A549 (cell line): ENCODE results near the gene CAPN13.

ENCODE experiments used
- CHD2 ChIP-seq: fragments of 150-350 bp; IDR thresholded peaks from 2 replicates; pipeline ENCODE4 v1.6.1; 2014; ENCODE audit warnings: low read length; ENCODE audit not compliant: partially characterized antibody
- EP300 ChIP-seq, 2 experiments: fragments of >200 bp; sonication (Bioruptor Twin); formaldehyde crosslinking; IDR thresholded peaks; 2 replicates in 1 of 2; 3 replicates in 1 of 2; pipeline ENCODE4 v1.6.1; 2016 to 2017
- MYC ChIP-seq: IDR thresholded peaks from 2 replicates; pipeline ENCODE4 v1.6.1; 2012; ENCODE audit warnings: mild to moderate bottlenecking, inconsistent platforms, low read length, improper control_type of control experiment, borderline replicate concordance
- POLR2A ChIP-seq: IDR thresholded peaks from 2 replicates; pipeline ENCODE4 v1.6.1; 2012; ENCODE audit warnings: mild to moderate bottlenecking, low read length
- RAD21 ChIP-seq, 2 experiments: fragments of >200 bp in 1 of 2; sonication (Bioruptor Twin) in 1 of 2; formaldehyde crosslinking in 1 of 2; IDR thresholded peaks in 1 of 2; conservative IDR thresholded peaks in 1 of 2; 2 replicates in 1 of 2; 3 replicates in 1 of 2; pipeline ENCODE4 v1.6.1; 2012 to 2018; ENCODE audit warnings: inconsistent platforms in 1 of 2
- TF ChIP-seq, protein P1 (sequence below): fragments of >200 bp; sonication (Bioruptor Twin); formaldehyde crosslinking; IDR thresholded peaks from 3 replicates; pipeline ENCODE4 v1.5.1; 2016
- TF ChIP-seq, protein P2 (sequence below): fragments of 450-650 bp; IDR thresholded peaks from 2 replicates; pipeline ENCODE4 v1.6.1; 2014; ENCODE audit warnings: antibody characterized with exemption

- TF ChIP-seq EP300 (IDR thresholded peaks at IDR 0.05): no peak
- TF ChIP-seq, protein P1, sequence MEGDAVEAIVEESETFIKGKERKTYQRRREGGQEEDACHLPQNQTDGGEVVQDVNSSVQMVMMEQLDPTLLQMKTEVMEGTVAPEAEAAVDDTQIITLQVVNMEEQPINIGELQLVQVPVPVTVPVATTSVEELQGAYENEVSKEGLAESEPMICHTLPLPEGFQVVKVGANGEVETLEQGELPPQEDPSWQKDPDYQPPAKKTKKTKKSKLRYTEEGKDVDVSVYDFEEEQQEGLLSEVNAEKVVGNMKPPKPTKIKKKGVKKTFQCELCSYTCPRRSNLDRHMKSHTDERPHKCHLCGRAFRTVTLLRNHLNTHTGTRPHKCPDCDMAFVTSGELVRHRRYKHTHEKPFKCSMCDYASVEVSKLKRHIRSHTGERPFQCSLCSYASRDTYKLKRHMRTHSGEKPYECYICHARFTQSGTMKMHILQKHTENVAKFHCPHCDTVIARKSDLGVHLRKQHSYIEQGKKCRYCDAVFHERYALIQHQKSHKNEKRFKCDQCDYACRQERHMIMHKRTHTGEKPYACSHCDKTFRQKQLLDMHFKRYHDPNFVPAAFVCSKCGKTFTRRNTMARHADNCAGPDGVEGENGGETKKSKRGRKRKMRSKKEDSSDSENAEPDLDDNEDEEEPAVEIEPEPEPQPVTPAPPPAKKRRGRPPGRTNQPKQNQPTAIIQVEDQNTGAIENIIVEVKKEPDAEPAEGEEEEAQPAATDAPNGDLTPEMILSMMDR: no peak
- no peak for TF ChIP-seq MYC
- no peak for TF ChIP-seq RAD21 (conservative IDR thresholded peaks at IDR 0.05 in 1 of 2, IDR thresholded peaks at IDR 0.05 in 1 of 2)
- TF ChIP-seq POLR2A: no peak
- no peak for TF ChIP-seq CHD2
- TF ChIP-seq, protein P2, sequence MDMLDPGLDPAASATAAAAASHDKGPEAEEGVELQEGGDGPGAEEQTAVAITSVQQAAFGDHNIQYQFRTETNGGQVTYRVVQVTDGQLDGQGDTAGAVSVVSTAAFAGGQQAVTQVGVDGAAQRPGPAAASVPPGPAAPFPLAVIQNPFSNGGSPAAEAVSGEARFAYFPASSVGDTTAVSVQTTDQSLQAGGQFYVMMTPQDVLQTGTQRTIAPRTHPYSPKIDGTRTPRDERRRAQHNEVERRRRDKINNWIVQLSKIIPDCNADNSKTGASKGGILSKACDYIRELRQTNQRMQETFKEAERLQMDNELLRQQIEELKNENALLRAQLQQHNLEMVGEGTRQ: no peak
Measured at GRCh38 chr2:30820381-30821055, 13.3 kb upstream of the CAPN13 start.
